GM21360 (cell line): ENCODE results near the gene SFXN5.
A peak's percentile ranks its signal among the peaks of the same experiment; 100 is the strongest.

Experiments
- ATAC-seq: cut with Tn5 transposase; IDR thresholded peaks from one replicate; pipeline ENCODE4 v1.9.1; 2021; ENCODE audit warnings: mild to moderate bottlenecking, moderate library complexity; ENCODE audit not compliant: unreplicated experiment

SFXN5 gene

GRCh38 chr2:72981536-72981935, 90.0 kb downstream of the SFXN5 start:
- ATAC-seq, result no peak

- no peak for ATAC-seq
Measured at GRCh38 chr2:72980535-72981217, 90.8 kb downstream of the SFXN5 start.

- ATAC-seq, result no peak
Measured at GRCh38 chr2:72979896-72980295, 91.6 kb downstream of the SFXN5 start.

- no peak for ATAC-seq
Measured at GRCh38 chr2:72975017-72975416, 96.5 kb downstream of the SFXN5 start.

- no peak for ATAC-seq
Measured at GRCh38 chr2:72974436-72974754, 97.1 kb downstream of the SFXN5 start.

GRCh38 chr2:72973566-72974435, 97.7 kb downstream of the SFXN5 start:
- ATAC-seq, result peak; percentile 82

- ATAC-seq, result no peak
Measured at GRCh38 chr2:72973137-72973535, 98.4 kb downstream of the SFXN5 start.

- ATAC-seq, result no peak
Measured at GRCh38 chr2:72972352-72973136, 99.0 kb downstream of the SFXN5 start.

- ATAC-seq, result no peak
Measured at GRCh38 chr2:72971036-72971435, 100.5 kb downstream of the SFXN5 start.

GRCh38 chr2:72969706-72970105, 101.8 kb downstream of the SFXN5 start:
- no peak for ATAC-seq

GRCh38 chr2:72968286-72968685, 103.2 kb downstream of the SFXN5 start:
- ATAC-seq, result no peak

- ATAC-seq, result no peak
Measured at GRCh38 chr2:72965770-72966450, 105.6 kb downstream of the SFXN5 start.

- no peak for ATAC-seq
Measured at GRCh38 chr2:72965016-72965415, 106.5 kb downstream of the SFXN5 start.

- no peak for ATAC-seq
Measured at GRCh38 chr2:72964146-72964525, 107.4 kb downstream of the SFXN5 start.

- ATAC-seq, result no peak
Measured at GRCh38 chr2:72963423-72964145, 107.9 kb downstream of the SFXN5 start.

GRCh38 chr2:72962911-72963310, 108.6 kb downstream of the SFXN5 start:
- no peak for ATAC-seq

- no peak for ATAC-seq
Measured at GRCh38 chr2:72961853-72962468, 109.6 kb downstream of the SFXN5 start.

GRCh38 chr2:72961036-72961720, 110.3 kb downstream of the SFXN5 start:
- ATAC-seq, result no peak
